Activated CD4-positive, alpha-beta memory T cell treated with anti-CD3 and anti-CD28 coated beads, Interleukin-2, amount 10 ng/mL, durations not matched to agents 7 days and 5 days (primary cell): ENCODE data around the gene SNX25. TPM values are rescaled to one million over a fixed set of nuclear protein-coding genes. Genes with fewer than 3 reads are reported as not detected.
"Not testable (repeated sequence)": the region's sequence is repeated elsewhere in the genome, so short reads cannot be mapped to it uniquely, and the experiment has no call there.

Experiments used
- CTCF ChIA-PET: fragments of 350-600 bp; sonication (Branson Sonifier 250); formaldehyde crosslinking; loops from one replicate; lab custom pipeline; 2021; ENCODE audit warnings: antibody characterized with exemption, inconsistent platforms; lab: Charles Lee
- POLR2A ChIA-PET: fragments of 350-600 bp; sonication (Branson Sonifier 250); formaldehyde crosslinking; loops from one replicate; lab custom pipeline; 2021; ENCODE audit warnings: antibody characterized with exemption; lab: Charles Lee
- DNase-seq: peaks from one replicate; pipeline ENCODE4 v3.0.0-alpha.2; 2020
- H3K27ac Mint-ChIP-seq: one replicate; pipeline ENCODE4 v1.8.0; 2021; ENCODE audit warnings: mild to moderate bottlenecking, mixed read lengths
- H3K27me3 Mint-ChIP-seq: one replicate; pipeline ENCODE4 v1.8.0; 2021; ENCODE audit warnings: mixed read lengths
- H3K36me3 Mint-ChIP-seq: one replicate; pipeline ENCODE4 v1.8.0; 2021; ENCODE audit warnings: low read depth, mixed read lengths
- H3K4me1 Mint-ChIP-seq: one replicate; pipeline ENCODE4 v1.8.0; 2021; ENCODE audit warnings: mixed read lengths
- H3K4me3 Mint-ChIP-seq: one replicate; pipeline ENCODE4 v1.8.0; 2021; ENCODE audit warnings: mild to moderate bottlenecking, mixed read lengths
- H3K9me3 Mint-ChIP-seq: one replicate; pipeline ENCODE4 v1.8.0; 2021; ENCODE audit warnings: mixed read lengths
- total RNA-seq, 2 experiments: library from RNA; stranded (reverse); gene quantifications; one replicate each; pipeline ENCODE4 v1.2.3, GENCODE V29; 2021

Gene SNX25
- total RNA-seq, 2 experiments from 2014 or later: 18.0 to 18.5 TPM

- DNase-seq: no peak
- Mint-ChIP-seq H3K4me1 (peaks cover 7% of the 10 kb centered on the region), H3K27me3 (no peaks in the 10 kb centered on the region), H3K4me3 (no peak overlapping the region), H3K9me3 (no peaks in the 10 kb centered on the region), H3K36me3 (peaks cover 8% of the 10 kb centered on the region), H3K27ac (no peak overlapping the region)
- ChIA-PET CTCF (interaction anchor here (1.1 kb wide), 1 partner anchor 59 kb away, joined by 3 read pairs; no protein-coding TSS in a partner anchor), POLR2A (no interaction called here)
These were observed 33.5 kb downstream of the SNX25 start for GRCh38 chr4:185242749-185243533.

- no peaks in the 10 kb centered on the region for H3K4me1 Mint-ChIP-seq
- H3K4me3 Mint-ChIP-seq: no peak overlapping the region
- no peaks in the 10 kb centered on the region for H3K27me3 Mint-ChIP-seq
- no peaks in the 10 kb centered on the region for H3K9me3 Mint-ChIP-seq
- H3K36me3 Mint-ChIP-seq: peaks cover 7% of the 10 kb centered on the region
- DNase-seq: no peak
- ChIA-PET CTCF (no interaction called here), POLR2A (no interaction called here)
- no peak overlapping the region for H3K27ac Mint-ChIP-seq
These were observed 34.5 kb downstream of the SNX25 start for GRCh38 chr4:185243879-185244278.

GRCh38 chr4:185244763-185245162 is 35.4 kb downstream of the SNX25 start:
- Mint-ChIP-seq H3K4me1 (no peaks in the 10 kb centered on the region), H3K4me3 (no peak overlapping the region), H3K27ac (no peak overlapping the region), H3K9me3 (no peaks in the 10 kb centered on the region), H3K27me3 (no peaks in the 10 kb centered on the region), H3K36me3 (peaks cover 10% of the 10 kb centered on the region)
- ChIA-PET CTCF (no interaction called here), POLR2A (no interaction called here)
- DNase-seq: no peak

GRCh38 chr4:185246453-185246852 is 37.1 kb downstream of the SNX25 start:
- POLR2A ChIA-PET: no interaction called here
- DNase-seq: no peak
- CTCF ChIA-PET: no interaction called here
- Mint-ChIP-seq H3K27me3 (no peaks in the 10 kb centered on the region), H3K4me1 (peaks cover 6% of the 10 kb centered on the region), H3K27ac (no peak overlapping the region), H3K36me3 (peaks cover 14% of the 10 kb centered on the region), H3K9me3 (no peaks in the 10 kb centered on the region), H3K4me3 (no peak overlapping the region)

- no peak for DNase-seq
- ChIA-PET CTCF (interaction anchor here (1.2 kb wide), 1 partner anchor 20 kb away, joined by 6 read pairs; no protein-coding TSS in a partner anchor), POLR2A (no interaction called here)
- H3K27ac Mint-ChIP-seq: no peak overlapping the region
- H3K4me1 Mint-ChIP-seq: peaks cover 11% of the 10 kb centered on the region
- peaks cover 16% of the 10 kb centered on the region for H3K36me3 Mint-ChIP-seq
- no peaks in the 10 kb centered on the region for H3K9me3 Mint-ChIP-seq
- no peaks in the 10 kb centered on the region for H3K27me3 Mint-ChIP-seq
- H3K4me3 Mint-ChIP-seq: no peak overlapping the region
These were observed 37.8 kb downstream of the SNX25 start for GRCh38 chr4:185247151-185247550.

- Mint-ChIP-seq H3K4me1 (peaks cover 12% of the 10 kb centered on the region), H3K4me3 (no peak overlapping the region), H3K27me3 (no peaks in the 10 kb centered on the region), H3K36me3 (peaks cover 16% of the 10 kb centered on the region), H3K9me3 (no peaks in the 10 kb centered on the region), H3K27ac (no peak overlapping the region)
- DNase-seq: no peak
- CTCF ChIA-PET: no interaction called here
- POLR2A ChIA-PET: no interaction called here
These were observed 39.1 kb downstream of the SNX25 start for GRCh38 chr4:185248393-185249039.

GRCh38 chr4:185249105-185249504 is 39.7 kb downstream of the SNX25 start:
- Mint-ChIP-seq H3K27ac (no peak overlapping the region), H3K4me1 (peaks cover 16% of the 10 kb centered on the region), H3K36me3 (peaks cover 16% of the 10 kb centered on the region), H3K4me3 (no peak overlapping the region), H3K27me3 (no peaks in the 10 kb centered on the region), H3K9me3 (no peaks in the 10 kb centered on the region)
- POLR2A ChIA-PET: no interaction called here
- CTCF ChIA-PET: no interaction called here
- no peak for DNase-seq

- H3K4me1 Mint-ChIP-seq: peaks cover 45% of the 10 kb centered on the region
- H3K27ac Mint-ChIP-seq: peak overlapping the region; percentile 4
- no peak overlapping the region for H3K4me3 Mint-ChIP-seq
- no peaks in the 10 kb centered on the region for H3K9me3 Mint-ChIP-seq
- CTCF ChIA-PET: no interaction called here
- POLR2A ChIA-PET: interaction anchor here (1.6 kb wide), 1 partner anchor 142 kb away, joined by 6 read pairs; the partner anchor contains the start of genes ANKRD37 and LRP2BP
- no peaks in the 10 kb centered on the region for H3K27me3 Mint-ChIP-seq
- DNase-seq: no peak
- peaks cover 6% of the 10 kb centered on the region for H3K36me3 Mint-ChIP-seq
These were observed 45.0 kb downstream of the SNX25 start for GRCh38 chr4:185254434-185254833.

GRCh38 chr4:185255868-185256267 is 46.5 kb downstream of the SNX25 start:
- CTCF ChIA-PET: interaction anchor here (0.6 kb wide), 1 partner anchor 72 kb away, joined by 3 read pairs; no protein-coding TSS in a partner anchor

GRCh38 chr4:185256446-185256845 is 47.0 kb downstream of the SNX25 start:
- ChIA-PET POLR2A (no interaction called here), CTCF (interaction anchor here (0.6 to 1.0 kb wide), 2 partner anchors 73 kb away, joined by 3 read pairs; no protein-coding TSS in a partner anchor)
- H3K36me3 Mint-ChIP-seq: peaks cover 2% of the 10 kb centered on the region
- H3K27me3 Mint-ChIP-seq: no peaks in the 10 kb centered on the region
- DNase-seq: no peak
- no peaks in the 10 kb centered on the region for H3K9me3 Mint-ChIP-seq
- H3K4me1 Mint-ChIP-seq: peaks cover 44% of the 10 kb centered on the region
- H3K4me3 Mint-ChIP-seq: no peak overlapping the region
- no peak overlapping the region for H3K27ac Mint-ChIP-seq

More at GRCh38 chr4:185255868-185256267, 46.5 kb downstream of the SNX25 start:
- Mint-ChIP-seq H3K4me1 (peaks cover 48% of the 10 kb centered on the region), H3K4me3 (peak overlapping the region; percentile 56), H3K27me3 (no peaks in the 10 kb centered on the region), H3K36me3 (peaks cover 6% of the 10 kb centered on the region), H3K27ac (peak overlapping the region; percentile 35), H3K9me3 (no peaks in the 10 kb centered on the region)
- POLR2A ChIA-PET: no interaction called here
- no peak for DNase-seq

- Mint-ChIP-seq H3K4me1 (peaks cover 39% of the 10 kb centered on the region), H3K36me3 (no peaks in the 10 kb centered on the region), H3K27ac (peak overlapping the region; percentile 10), H3K4me3 (no peak overlapping the region), H3K9me3 (no peaks in the 10 kb centered on the region), H3K27me3 (no peaks in the 10 kb centered on the region)
- DNase-seq: no peak
- ChIA-PET CTCF (interaction anchor here (1.0 kb wide), 1 partner anchor 73 kb away, joined by 3 read pairs; no protein-coding TSS in a partner anchor), POLR2A (no interaction called here)
These were observed 47.7 kb downstream of the SNX25 start for GRCh38 chr4:185257086-185257485.

- Mint-ChIP-seq H3K36me3 (no peaks in the 10 kb centered on the region), H3K4me1 (peaks cover 39% of the 10 kb centered on the region), H3K9me3 (no peaks in the 10 kb centered on the region), H3K27me3 (no peaks in the 10 kb centered on the region), H3K4me3 (no peak overlapping the region), H3K27ac (no peak overlapping the region)
- no peak for DNase-seq
- ChIA-PET POLR2A (interaction anchor here (0.6 kb wide), 1 partner anchor 139 kb away, joined by 3 read pairs; the partner anchor contains the start of gene ANKRD37), CTCF (interaction anchor here (1.0 kb wide), 1 partner anchor 74 kb away, joined by 3 read pairs; no protein-coding TSS in a partner anchor)
These were observed 48.3 kb downstream of the SNX25 start for GRCh38 chr4:185257694-185258093.

GRCh38 chr4:185258741-185259140 is 49.3 kb downstream of the SNX25 start:
- H3K9me3 Mint-ChIP-seq, DNase-seq, H3K4me3 Mint-ChIP-seq, H3K27me3 Mint-ChIP-seq, CTCF ChIA-PET, H3K36me3 Mint-ChIP-seq, H3K27ac Mint-ChIP-seq: not testable (repeated sequence)
- POLR2A ChIA-PET: interaction anchor here (0.5 kb wide), 1 partner anchor 15 kb away, joined by 3 read pairs; no protein-coding TSS in a partner anchor
- peaks cover 45% of the 10 kb centered on the region for H3K4me1 Mint-ChIP-seq
